Measurements from ENCODE around the gene RCN1.

RCN1 gene

GRCh38 chr11:32121012-32121411 lies 30.1 kb downstream of the RCN1 start:
- Histone ChIP-seq H3K9me3 (ENCODE audit: insufficient read depth, low read length, severe bottlenecking) (no peaks in the 10 kb centered on the region), H3K79me2 (ENCODE audit: insufficient read depth, low read length) (no peaks in the 10 kb centered on the region), H4K20me1 (ENCODE audit: insufficient read depth, low read length) (no peaks in the 10 kb centered on the region), H3K4me2 (ENCODE audit: insufficient read depth, low read length) (no peak overlapping the region), H3K9ac (ENCODE audit: low read depth, low read length) (no peak overlapping the region), H3K27ac (ENCODE audit: low read length) (no peak overlapping the region), H2AFZ (ENCODE audit: low read depth, low read length) (no peak overlapping the region), H3K27me3 (ENCODE audit: insufficient read depth, low read length, poor library complexity) (peaks cover 4% of the 10 kb centered on the region), H3K36me3 (ENCODE audit: insufficient read depth, low read length) (no peaks in the 10 kb centered on the region), H3K4me1 (ENCODE audit: insufficient read depth, low read length) (no peaks in the 10 kb centered on the region; the same call in 1 of the 2 replicates), H3K4me3 (ENCODE audit: low read depth in 1 of 2, low read length in 2 of 2) (no peak overlapping the region)
- no peak for TF ChIP-seq EZH2 (IDR thresholded peaks at IDR 0.05; ENCODE audit: borderline replicate concordance, low read depth, low read length, severe bottlenecking)
- no peak for TF ChIP-seq CTCF (IDR thresholded peaks at IDR 0.05; ENCODE audit: borderline replicate concordance, extremely low read depth, low read length, poor library complexity, severe bottlenecking)
- peak; percentile 98 for ATAC-seq (ENCODE audit: insufficient read depth, low read depth)
- DNase-seq = peak; percentile 77

- no peaks in the 10 kb centered on the region for H3K79me2 ChIP-seq (ENCODE audit: insufficient read depth, low read length)
- H3K4me3 ChIP-seq (ENCODE audit: low read depth in 1 of 2, low read length in 2 of 2) = no peak overlapping the region
- no peaks in the 10 kb centered on the region for H3K9me3 ChIP-seq (ENCODE audit: insufficient read depth, low read length, severe bottlenecking)
- peaks cover 4% of the 10 kb centered on the region for H3K27me3 ChIP-seq (ENCODE audit: insufficient read depth, low read length, poor library complexity)
- H3K4me1 ChIP-seq (ENCODE audit: insufficient read depth, low read length) = no peaks in the 10 kb centered on the region; the same call in 1 of the 2 replicates
- H3K9ac ChIP-seq (ENCODE audit: low read depth, low read length) = no peak overlapping the region
- TF ChIP-seq CTCF (IDR thresholded peaks at IDR 0.05; ENCODE audit: borderline replicate concordance, extremely low read depth, low read length, poor library complexity, severe bottlenecking) (no peak), EZH2 (IDR thresholded peaks at IDR 0.05; ENCODE audit: borderline replicate concordance, low read depth, low read length, severe bottlenecking) (no peak)
- H3K27ac ChIP-seq (ENCODE audit: low read length) = no peak overlapping the region
- no peak overlapping the region for H3K4me2 ChIP-seq (ENCODE audit: insufficient read depth, low read length)
- no peak overlapping the region for H2AFZ ChIP-seq (ENCODE audit: low read depth, low read length)
- H3K36me3 ChIP-seq (ENCODE audit: insufficient read depth, low read length) = no peaks in the 10 kb centered on the region
- ATAC-seq (ENCODE audit: insufficient read depth, low read depth) (no peak), DNase-seq (no peak)
- no peaks in the 10 kb centered on the region for H4K20me1 ChIP-seq (ENCODE audit: insufficient read depth, low read length)
Observed at GRCh38 chr11:32122200-32122599, 31.3 kb downstream of the RCN1 start.

- H3K4me2 ChIP-seq (ENCODE audit: insufficient read depth, low read length) = no peak overlapping the region
- TF ChIP-seq EZH2 (IDR thresholded peaks at IDR 0.05; ENCODE audit: borderline replicate concordance, low read depth, low read length, severe bottlenecking) = no peak
- no peak for TF ChIP-seq CTCF (IDR thresholded peaks at IDR 0.05; ENCODE audit: borderline replicate concordance, extremely low read depth, low read length, poor library complexity, severe bottlenecking)
- no peaks in the 10 kb centered on the region for H3K36me3 ChIP-seq (ENCODE audit: insufficient read depth, low read length)
- H2AFZ ChIP-seq (ENCODE audit: low read depth, low read length) = no peak overlapping the region
- peaks cover 4% of the 10 kb centered on the region for H3K9me3 ChIP-seq (ENCODE audit: insufficient read depth, low read length, severe bottlenecking)
- H3K4me3 ChIP-seq (ENCODE audit: low read depth in 1 of 2, low read length in 2 of 2) = no peak overlapping the region
- ATAC-seq (ENCODE audit: insufficient read depth, low read depth) = no peak
- no peaks in the 10 kb centered on the region for H4K20me1 ChIP-seq (ENCODE audit: insufficient read depth, low read length)
- no peak overlapping the region for H3K9ac ChIP-seq (ENCODE audit: low read depth, low read length)
- H3K27me3 ChIP-seq (ENCODE audit: insufficient read depth, low read length, poor library complexity) = no peaks in the 10 kb centered on the region
- no peaks in the 10 kb centered on the region for H3K79me2 ChIP-seq (ENCODE audit: insufficient read depth, low read length)
- no peaks in the 10 kb centered on the region for H3K4me1 ChIP-seq (ENCODE audit: insufficient read depth, low read length)
- no peak overlapping the region for H3K27ac ChIP-seq (ENCODE audit: low read length)
- no peak for DNase-seq
Observed at GRCh38 chr11:32131321-32131720, 40.4 kb downstream of the RCN1 start.

- DNase-seq = no peak
Observed at GRCh38 chr11:32136657-32137056, 45.8 kb downstream of the RCN1 start.

More at GRCh38 chr11:32136657-32137056, 45.8 kb downstream of the RCN1 start:
- no peak for ATAC-seq (ENCODE audit: insufficient read depth, low read depth)
- H3K27ac ChIP-seq (ENCODE audit: low read length) = no peak overlapping the region
- no peak overlapping the region for H3K4me3 ChIP-seq (ENCODE audit: low read depth in 1 of 2, low read length in 2 of 2)
- no peak overlapping the region for H3K9ac ChIP-seq (ENCODE audit: low read depth, low read length)
- H3K4me1 ChIP-seq (ENCODE audit: insufficient read depth, low read length) = no peaks in the 10 kb centered on the region
- no peaks in the 10 kb centered on the region for H3K9me3 ChIP-seq (ENCODE audit: insufficient read depth, low read length, severe bottlenecking)
- no peaks in the 10 kb centered on the region for H3K36me3 ChIP-seq (ENCODE audit: insufficient read depth, low read length)
- no peak for TF ChIP-seq CTCF (IDR thresholded peaks at IDR 0.05; ENCODE audit: borderline replicate concordance, extremely low read depth, low read length, poor library complexity, severe bottlenecking)
- TF ChIP-seq EZH2 (IDR thresholded peaks at IDR 0.05; ENCODE audit: borderline replicate concordance, low read depth, low read length, severe bottlenecking) = no peak
- no peaks in the 10 kb centered on the region for H4K20me1 ChIP-seq (ENCODE audit: insufficient read depth, low read length)
- H3K4me2 ChIP-seq (ENCODE audit: insufficient read depth, low read length) = no peak overlapping the region
- H3K79me2 ChIP-seq (ENCODE audit: insufficient read depth, low read length) = no peaks in the 10 kb centered on the region
- H3K27me3 ChIP-seq (ENCODE audit: insufficient read depth, low read length, poor library complexity) = no peaks in the 10 kb centered on the region
- H2AFZ ChIP-seq (ENCODE audit: low read depth, low read length) = no peak overlapping the region

Measured in DND-41 (cell line).